Fibroblast of mammary gland (primary cell): ENCODE measurements around the gene PRSS21.

Source experiments
- DNase-seq: peaks from one replicate; pipeline ENCODE4 v3.0.0-alpha.2; 2010; ENCODE audit warnings: low read depth
- H3K4me3 ChIP-seq: 2 replicates; pipeline ENCODE4 v1.5.1; 2011; ENCODE audit warnings: low read depth, mild to moderate bottlenecking, low read length, moderate library complexity; ENCODE audit not compliant: control insufficient read depth
- CTCF ChIP-seq: conservative IDR thresholded peaks from 2 replicates; pipeline ENCODE4 v1.5.1; 2011; ENCODE audit warnings: low read depth, low read length, inconsistent platforms; ENCODE audit not compliant: control insufficient read depth, insufficient read depth

The PRSS21 gene

GRCh38 chr16:2804728-2805127, 12.3 kb upstream of the PRSS21 start:
- DNase-seq: no peak
- no peak for TF ChIP-seq CTCF
- H3K4me3 ChIP-seq: no peak overlapping the region

GRCh38 chr16:2806286-2806685, 10.8 kb upstream of the PRSS21 start:
- no peak for DNase-seq
- TF ChIP-seq CTCF: no peak
- no peak overlapping the region for H3K4me3 ChIP-seq

- no peak for TF ChIP-seq CTCF
- DNase-seq: no peak
- H3K4me3 ChIP-seq: no peak overlapping the region
Observed at GRCh38 chr16:2808181-2808580, 8.9 kb upstream of the PRSS21 start.

- no peak for DNase-seq
- no peak for TF ChIP-seq CTCF
- no peak overlapping the region for H3K4me3 ChIP-seq
Observed at GRCh38 chr16:2809149-2809760, 7.8 kb upstream of the PRSS21 start.

GRCh38 chr16:2810651-2811050, 6.4 kb upstream of the PRSS21 start:
- no peak for DNase-seq
- no peak overlapping the region for H3K4me3 ChIP-seq
- TF ChIP-seq CTCF: no peak

GRCh38 chr16:2811703-2812471, 5.2 kb upstream of the PRSS21 start:
- no peak for DNase-seq
- no peak for TF ChIP-seq CTCF
- no peak overlapping the region for H3K4me3 ChIP-seq

GRCh38 chr16:2813771-2814221, 3.2 kb upstream of the PRSS21 start:
- TF ChIP-seq CTCF: no peak
- DNase-seq: no peak
- H3K4me3 ChIP-seq: no peak overlapping the region
